IPS-18c (cell line): Measurements from ENCODE around the gene KRT28.

Source experiments
- H3K4me3 ChIP-seq: 2 replicates; pipeline ENCODE4 v1.7.0; 2013; ENCODE audit warnings: low read depth, mild to moderate bottlenecking, low read length, moderate library complexity; ENCODE audit not compliant: insufficient read depth
- H3K9me3 ChIP-seq: one replicate; pipeline ENCODE4 v1.6.1; 2013; ENCODE audit warnings: mild to moderate bottlenecking, low read length, moderate library complexity; ENCODE audit not compliant: control insufficient read depth, insufficient read depth

KRT28 gene

GRCh38 chr17:40799859-40800258 lies at the start of gene KRT28:
KRT28 (minus strand) TSS chr17:40799959; CDS start chr17:40799893, 66 bp downstream.
- Histone ChIP-seq H3K9me3 (no peaks in the 10 kb centered on the region), H3K4me3 (no peak within 1 kb of the TSS)

- no peak overlapping the region for H3K4me3 ChIP-seq
These were observed 49.0 kb upstream of the KRT28 start for GRCh38 chr17:40848583-40849235.

GRCh38 chr17:40846515-40847144 lies 46.9 kb upstream of the KRT28 start:
- Histone ChIP-seq H3K9me3 (no peaks in the 10 kb centered on the region), H3K4me3 (no peak overlapping the region)

More at GRCh38 chr17:40848583-40849235, 49.0 kb upstream of the KRT28 start:
- no peaks in the 10 kb centered on the region for H3K9me3 ChIP-seq

GRCh38 chr17:40844671-40845107 lies 44.9 kb upstream of the KRT28 start:
- Histone ChIP-seq H3K4me3 (no peak overlapping the region), H3K9me3 (no peaks in the 10 kb centered on the region)

GRCh38 chr17:40843242-40843641 lies 43.5 kb upstream of the KRT28 start:
- Histone ChIP-seq H3K9me3 (no peaks in the 10 kb centered on the region), H3K4me3 (no peak overlapping the region)

- Histone ChIP-seq H3K9me3 (no peaks in the 10 kb centered on the region), H3K4me3 (no peak overlapping the region)
These were observed 41.5 kb upstream of the KRT28 start for GRCh38 chr17:40841246-40841645.

GRCh38 chr17:40839194-40839593 lies 39.4 kb upstream of the KRT28 start:
- H3K4me3 ChIP-seq: no peak overlapping the region
- no peaks in the 10 kb centered on the region for H3K9me3 ChIP-seq

GRCh38 chr17:40836020-40836419 lies 36.3 kb upstream of the KRT28 start:
- H3K9me3 ChIP-seq: no peaks in the 10 kb centered on the region
- H3K4me3 ChIP-seq: no peak overlapping the region

GRCh38 chr17:40833882-40834281 lies 34.1 kb upstream of the KRT28 start:
- Histone ChIP-seq H3K4me3 (no peak overlapping the region), H3K9me3 (no peaks in the 10 kb centered on the region)

- Histone ChIP-seq H3K9me3 (no peaks in the 10 kb centered on the region), H3K4me3 (no peak overlapping the region)
These were observed 33.1 kb upstream of the KRT28 start for GRCh38 chr17:40832840-40833239.

GRCh38 chr17:40830085-40830776 lies 30.5 kb upstream of the KRT28 start:
- Histone ChIP-seq H3K4me3 (no peak overlapping the region), H3K9me3 (no peaks in the 10 kb centered on the region)

GRCh38 chr17:40828454-40829044 lies 28.8 kb upstream of the KRT28 start:
- no peak overlapping the region for H3K4me3 ChIP-seq

GRCh38 chr17:40827746-40828453 lies 28.1 kb upstream of the KRT28 start:
- Histone ChIP-seq H3K4me3 (no peak overlapping the region), H3K9me3 (no peaks in the 10 kb centered on the region)

More at GRCh38 chr17:40828454-40829044, 28.8 kb upstream of the KRT28 start:
- H3K9me3 ChIP-seq: no peaks in the 10 kb centered on the region

GRCh38 chr17:40825599-40825998 lies 25.8 kb upstream of the KRT28 start:
- no peaks in the 10 kb centered on the region for H3K9me3 ChIP-seq
- no peak overlapping the region for H3K4me3 ChIP-seq

GRCh38 chr17:40824015-40824832 lies 24.5 kb upstream of the KRT28 start:
- no peak overlapping the region for H3K4me3 ChIP-seq
- no peaks in the 10 kb centered on the region for H3K9me3 ChIP-seq

- H3K4me3 ChIP-seq: no peak within 1 kb of the TSS
- no peaks in the 10 kb centered on the region for H3K9me3 ChIP-seq
These were observed 22.5 kb upstream of the KRT28 start, which contains the start of gene KRT10 for GRCh38 chr17:40822132-40822812. KRT10 (minus strand) TSS chr17:40822614; CDS start chr17:40822585, 29 bp downstream.
